ENCODE data around the gene LOC128125822.

LOC128125822 gene

DNA sequence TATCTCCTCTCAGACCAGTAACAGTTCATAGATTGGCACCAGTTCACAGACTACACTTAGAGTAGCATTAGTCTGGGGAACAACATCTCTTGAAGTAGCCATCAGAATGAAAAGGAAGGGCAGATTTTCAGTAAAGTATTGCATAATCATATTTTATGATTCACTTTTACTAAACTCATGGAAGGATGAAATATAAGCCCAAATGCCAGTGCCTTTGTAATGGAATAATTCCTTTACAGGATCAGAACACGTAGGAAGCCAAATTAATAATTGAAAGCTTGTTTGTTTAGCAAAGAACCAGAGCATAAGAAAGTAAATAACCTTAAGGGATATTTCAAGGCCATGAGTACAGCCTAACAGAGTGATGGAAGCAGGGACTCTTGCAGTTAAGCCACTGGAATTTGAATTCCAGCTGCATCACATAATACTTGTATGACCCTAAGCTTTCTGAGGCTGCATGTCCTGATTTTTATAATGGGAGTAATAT, 11.4 kb upstream of the LOC128125822 start:
- Histone ChIP-seq H3F3A (ENCODE audit: insufficient read depth) (no peaks in the 10 kb centered on the region), H3K9ac (ENCODE audit: low read length) (no peak overlapping the region), H3K27me3 (ENCODE audit: low read length) (no peaks in the 10 kb centered on the region), H4K20me1 (ENCODE audit: low read depth, low read length) (no peaks in the 10 kb centered on the region), H3K36me3 (ENCODE audit: low read length) (no peaks in the 10 kb centered on the region), H3K4me2 (ENCODE audit: low read depth, low read length, poor library complexity, severe bottlenecking) (no peak overlapping the region), H3K4me3 (ENCODE audit: insufficient read depth, low read length, poor library complexity, severe bottlenecking) (no peak overlapping the region), H2AFZ (ENCODE audit: low read depth, low read length, severe bottlenecking) (no peak overlapping the region), H3K9me3 (ENCODE audit: insufficient read depth, low read length) (no peaks in the 10 kb centered on the region), H3K27ac (ENCODE audit: low read depth, low read length) (no peak overlapping the region), H3K9me2 (replicated peaks; ENCODE audit: insufficient read depth, low read length) (no peaks in the 10 kb centered on the region), H3K79me2 (ENCODE audit: insufficient read depth, low read length) (no peaks in the 10 kb centered on the region)
- TF ChIP-seq EZH2phosphoT487 (conservative IDR thresholded peaks at IDR 0.05; ENCODE audit: low read length), result no peak
- no peak for TF ChIP-seq CTCF (IDR thresholded peaks at IDR 0.05; ENCODE audit: insufficient read depth, low read length, poor library complexity, severe bottlenecking)

- no peak overlapping the region for H3K9ac ChIP-seq (ENCODE audit: low read length)
- no peak overlapping the region for H2AFZ ChIP-seq (ENCODE audit: low read depth, low read length, severe bottlenecking)
- no peaks in the 10 kb centered on the region for H3K9me3 ChIP-seq (ENCODE audit: insufficient read depth, low read length)
- H3K4me3 ChIP-seq (ENCODE audit: insufficient read depth, low read length, poor library complexity, severe bottlenecking), result no peak overlapping the region
- no peaks in the 10 kb centered on the region for H4K20me1 ChIP-seq (ENCODE audit: low read depth, low read length)
- no peak overlapping the region for H3K27ac ChIP-seq (ENCODE audit: low read depth, low read length)
- H3K9me2 ChIP-seq (replicated peaks; ENCODE audit: insufficient read depth, low read length), result no peaks in the 10 kb centered on the region
- no peaks in the 10 kb centered on the region for H3K79me2 ChIP-seq (ENCODE audit: insufficient read depth, low read length)
- TF ChIP-seq EZH2phosphoT487 (conservative IDR thresholded peaks at IDR 0.05; ENCODE audit: low read length), result no peak
- no peak for TF ChIP-seq CTCF (IDR thresholded peaks at IDR 0.05; ENCODE audit: insufficient read depth, low read length, poor library complexity, severe bottlenecking)
- H3F3A ChIP-seq (ENCODE audit: insufficient read depth), result no peaks in the 10 kb centered on the region
- no peaks in the 10 kb centered on the region for H3K36me3 ChIP-seq (ENCODE audit: low read length)
- no peaks in the 10 kb centered on the region for H3K27me3 ChIP-seq (ENCODE audit: low read length)
- H3K4me2 ChIP-seq (ENCODE audit: low read depth, low read length, poor library complexity, severe bottlenecking), result no peak overlapping the region
These were observed 11.0 kb upstream of the LOC128125822 start for GRCh38 chr6:63561288-63561687.

DNA sequence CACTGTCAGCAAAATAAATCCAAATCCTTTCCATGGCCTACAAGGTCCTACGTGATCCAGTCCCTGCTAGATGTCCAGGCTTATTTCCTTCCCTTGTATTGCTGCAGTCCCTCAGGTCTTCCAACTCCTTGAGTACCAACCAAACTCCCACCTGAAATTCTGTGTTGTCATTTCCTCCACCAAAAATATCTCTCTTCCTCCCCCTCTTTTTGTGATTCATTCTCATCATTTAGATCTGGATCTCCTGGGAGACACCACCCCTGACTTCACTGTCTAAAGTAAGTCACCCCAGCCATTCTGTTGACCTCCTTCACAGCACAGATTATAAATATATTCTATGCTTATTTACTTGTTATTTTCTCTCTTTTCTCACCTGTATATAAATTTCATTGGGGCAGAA, 9.0 kb upstream of the LOC128125822 start:
- no peaks in the 10 kb centered on the region for H3K27me3 ChIP-seq (ENCODE audit: low read length)
- H3K27ac ChIP-seq (ENCODE audit: low read depth, low read length), result no peak overlapping the region
- H3F3A ChIP-seq (ENCODE audit: insufficient read depth), result no peaks in the 10 kb centered on the region
- no peak overlapping the region for H3K9ac ChIP-seq (ENCODE audit: low read length)
- H3K4me2 ChIP-seq (ENCODE audit: low read depth, low read length, poor library complexity, severe bottlenecking), result no peak overlapping the region
- H3K79me2 ChIP-seq (ENCODE audit: insufficient read depth, low read length), result no peaks in the 10 kb centered on the region
- no peaks in the 10 kb centered on the region for H4K20me1 ChIP-seq (ENCODE audit: low read depth, low read length)
- no peaks in the 10 kb centered on the region for H3K36me3 ChIP-seq (ENCODE audit: low read length)
- H3K9me3 ChIP-seq (ENCODE audit: insufficient read depth, low read length), result no peaks in the 10 kb centered on the region
- TF ChIP-seq EZH2phosphoT487 (conservative IDR thresholded peaks at IDR 0.05; ENCODE audit: low read length) (no peak), CTCF (IDR thresholded peaks at IDR 0.05; ENCODE audit: insufficient read depth, low read length, poor library complexity, severe bottlenecking) (no peak)
- no peaks in the 10 kb centered on the region for H3K9me2 ChIP-seq (replicated peaks; ENCODE audit: insufficient read depth, low read length)
- no peak overlapping the region for H3K4me3 ChIP-seq (ENCODE audit: insufficient read depth, low read length, poor library complexity, severe bottlenecking)
- no peak overlapping the region for H2AFZ ChIP-seq (ENCODE audit: low read depth, low read length, severe bottlenecking)

Data from SU-DHL-6 (cell line).